Stimulated activated naive B cell treated with anti-CD40 and anti-IgM and Interleukin-4, amounts not matched to agents 10 μg/mL and 1 μg/mL and 100 μg/mL, for 72 hours (primary cell): ENCODE data around the gene YTHDF1.
"Not testable (repeated sequence)": the region's sequence is repeated elsewhere in the genome, so short reads cannot be mapped to it uniquely, and the experiment has no call there.

ENCODE experiments used
- ATAC-seq, 2 donors: fragments of 150-1000 bp; cut with Tn5 transposase; replicated peaks; 2 replicates each; pipeline ENCODE4 v1.10.0; 2021; ENCODE audit warnings: moderate library complexity in 1 of 2
- DNase-seq: peaks from one replicate; pipeline ENCODE4 v3.0.0; 2021
- H3K27ac Mint-ChIP-seq: one replicate; pipeline ENCODE4 v1.8.0; 2022; ENCODE audit warnings: mild to moderate bottlenecking, mixed read lengths
- H3K27me3 Mint-ChIP-seq, 2 donors: one replicate each; pipeline ENCODE4 v1.8.0; 2022; ENCODE audit warnings: mixed read lengths in 2 of 2
- H3K36me3 Mint-ChIP-seq, 2 donors: one replicate each; pipeline ENCODE4 v1.8.0; 2022; ENCODE audit warnings: mixed read lengths in 2 of 2, mild to moderate bottlenecking in 1 of 2
- H3K4me1 Mint-ChIP-seq, 2 donors: one replicate each; pipeline ENCODE4 v1.8.0; 2022; ENCODE audit warnings: mixed read lengths in 2 of 2, mild to moderate bottlenecking in 1 of 2
- H3K4me3 Mint-ChIP-seq, 2 donors: one replicate each; pipeline ENCODE4 v1.8.0; 2022; ENCODE audit warnings: mild to moderate bottlenecking in 2 of 2, mixed read lengths in 2 of 2, moderate library complexity in 1 of 2
- H3K9me3 Mint-ChIP-seq, 2 donors: one replicate each; pipeline ENCODE4 v1.8.0; 2022; ENCODE audit warnings: mixed read lengths in 2 of 2, mild to moderate bottlenecking in 1 of 2

YTHDF1 gene

DNA sequence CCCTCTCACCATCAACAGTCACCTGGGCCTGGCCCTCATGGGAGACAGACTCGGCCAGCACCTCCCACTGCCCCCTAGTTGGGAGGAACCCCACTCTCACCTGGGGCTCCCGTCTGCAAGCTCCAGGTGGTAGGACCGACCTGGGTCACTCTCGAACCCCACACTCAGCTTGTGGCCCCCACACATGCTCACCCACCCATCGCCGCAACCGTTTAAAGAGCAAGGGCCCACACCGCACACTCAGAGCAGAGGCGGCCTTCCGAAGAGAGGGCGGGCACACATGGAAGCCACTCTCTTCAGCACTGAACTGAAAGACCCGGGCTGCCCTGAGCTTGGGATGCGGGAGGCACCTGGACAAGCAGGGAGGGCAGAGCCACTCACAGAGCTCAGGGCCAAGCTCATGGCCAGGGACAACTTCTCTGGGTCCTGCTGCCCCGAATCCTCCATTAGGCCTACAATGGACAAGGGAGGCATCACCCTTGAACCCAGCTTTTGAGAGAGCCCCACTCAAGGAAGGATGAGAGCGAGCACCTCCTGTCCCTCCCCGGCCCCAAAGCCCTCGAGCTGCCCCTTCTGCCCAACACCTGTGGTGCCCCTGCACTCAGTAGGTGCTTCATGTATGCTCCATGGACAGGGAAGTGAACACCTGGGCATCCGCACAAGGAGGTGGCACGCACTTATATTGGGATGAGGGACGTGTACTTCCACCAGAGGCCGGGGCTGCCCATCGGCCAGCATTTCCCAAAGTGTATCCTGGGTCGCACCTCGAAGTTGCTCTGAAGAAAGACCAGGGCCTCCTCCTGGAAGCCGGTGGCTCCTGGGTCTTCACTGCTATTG, 50.4 kb downstream of the YTHDF1 start:
- DNase-seq (no peak), ATAC-seq (no peak)
- H3K4me1 Mint-ChIP-seq: no peaks in the 10 kb centered on the region
- H3K9me3 Mint-ChIP-seq: no peaks in the 10 kb centered on the region
- no peak overlapping the region for H3K4me3 Mint-ChIP-seq
- no peak overlapping the region for H3K27ac Mint-ChIP-seq
- H3K27me3 Mint-ChIP-seq: peaks cover 14 to 30% of the 10 kb centered on the region in 2 donors
- H3K36me3 Mint-ChIP-seq: no peaks in the 10 kb centered on the region

DNA sequence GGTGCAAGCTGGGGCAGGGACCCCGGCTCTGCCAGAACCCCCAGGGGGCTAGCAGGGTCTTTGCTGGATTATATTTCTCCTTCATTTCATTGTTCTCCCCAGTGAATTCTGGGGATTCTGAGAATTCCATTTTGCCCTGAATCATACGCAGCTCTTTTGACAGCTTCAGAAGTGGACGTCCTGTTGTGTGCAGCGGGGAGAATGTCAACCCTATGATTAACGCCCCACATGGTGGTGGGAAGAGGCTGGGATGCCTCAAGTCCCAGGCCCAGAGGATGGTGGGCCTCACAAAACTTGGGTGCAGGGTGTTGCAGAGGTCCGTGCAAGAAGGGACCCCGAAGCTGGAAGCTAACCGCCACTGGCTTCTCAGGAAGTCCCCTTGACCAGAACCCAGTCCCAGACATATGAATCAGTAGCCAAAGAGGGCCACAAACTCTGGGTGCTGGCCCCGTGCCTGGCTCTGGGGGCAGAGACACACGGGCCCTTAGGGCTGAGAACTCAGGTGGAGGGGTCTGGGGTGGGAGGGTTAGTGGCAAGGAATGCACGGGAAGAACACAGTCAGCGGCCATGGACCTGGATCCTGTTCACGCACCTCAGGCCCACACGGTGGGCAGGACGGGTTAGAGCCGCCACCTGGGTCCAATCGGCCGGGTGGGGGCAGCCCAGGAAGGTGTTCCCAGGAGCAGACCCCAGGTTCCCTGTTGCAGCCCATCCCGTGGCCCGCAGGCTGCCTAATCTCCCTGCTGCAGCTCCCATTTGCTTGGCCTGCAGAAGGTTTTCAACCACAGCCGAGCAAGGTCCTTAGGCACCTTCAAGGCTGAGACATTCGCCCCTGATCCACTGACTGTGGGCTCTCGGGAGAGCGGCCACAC, 51.2 kb downstream of the YTHDF1 start:
- ATAC-seq (no peak), DNase-seq (no peak)
- no peaks in the 10 kb centered on the region for H3K36me3 Mint-ChIP-seq
- no peaks in the 10 kb centered on the region for H3K9me3 Mint-ChIP-seq
- H3K4me3 Mint-ChIP-seq: no peak overlapping the region
- H3K27ac Mint-ChIP-seq: no peak overlapping the region
- peaks cover 8 to 22% of the 10 kb centered on the region in 2 donors for H3K27me3 Mint-ChIP-seq
- no peaks in the 10 kb centered on the region for H3K4me1 Mint-ChIP-seq

DNA sequence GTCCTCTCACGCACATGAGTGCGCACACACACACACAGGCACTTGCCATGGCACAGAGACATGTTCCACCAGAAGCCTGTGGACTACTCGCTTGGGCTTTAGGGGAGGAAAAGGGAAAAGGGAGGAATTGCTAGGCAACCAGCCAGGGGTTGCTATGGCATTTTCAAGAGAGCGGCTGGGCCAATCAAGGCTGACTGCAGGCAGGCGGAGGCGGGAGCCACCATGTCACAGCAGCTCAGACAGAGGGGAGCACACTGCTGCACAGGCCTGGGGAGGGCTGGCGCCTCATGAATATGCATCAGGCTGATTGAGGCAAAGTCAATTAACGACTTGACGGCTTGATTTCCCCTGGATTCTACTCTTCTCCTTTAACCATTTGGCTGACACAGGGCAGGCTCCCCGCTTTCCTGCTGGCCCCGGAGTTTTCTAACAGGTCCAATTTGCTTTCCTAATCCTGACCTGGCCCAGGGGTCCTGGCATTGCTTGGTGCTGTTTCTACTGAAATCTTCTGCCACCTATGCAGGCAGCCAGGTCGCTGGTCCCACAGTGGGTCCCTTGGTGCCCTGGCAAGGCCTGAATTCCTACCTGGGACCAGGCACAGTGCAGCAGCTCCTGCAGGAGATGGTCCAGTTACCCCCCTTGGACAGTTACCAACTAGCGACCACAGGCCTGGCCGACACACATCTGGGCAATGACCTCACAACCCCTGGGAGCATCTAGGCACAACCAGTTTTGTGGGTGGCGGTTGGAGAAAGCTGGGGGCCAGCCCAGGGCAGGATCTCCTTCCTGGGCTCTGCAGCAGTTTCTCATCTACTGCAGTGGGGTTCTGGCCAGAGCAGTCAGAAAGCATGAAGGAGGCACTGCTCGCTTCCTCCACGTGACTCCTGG, 52.1 kb downstream of the YTHDF1 start:
- no peak overlapping the region for H3K27ac Mint-ChIP-seq
- DNase-seq: no peak
- no peak for ATAC-seq
- peaks cover 9 to 14% of the 10 kb centered on the region in 2 donors for H3K27me3 Mint-ChIP-seq
- H3K4me3 Mint-ChIP-seq: no peak overlapping the region
- no peaks in the 10 kb centered on the region for H3K4me1 Mint-ChIP-seq
- no peaks in the 10 kb centered on the region for H3K9me3 Mint-ChIP-seq
- H3K36me3 Mint-ChIP-seq: no peaks in the 10 kb centered on the region

DNA sequence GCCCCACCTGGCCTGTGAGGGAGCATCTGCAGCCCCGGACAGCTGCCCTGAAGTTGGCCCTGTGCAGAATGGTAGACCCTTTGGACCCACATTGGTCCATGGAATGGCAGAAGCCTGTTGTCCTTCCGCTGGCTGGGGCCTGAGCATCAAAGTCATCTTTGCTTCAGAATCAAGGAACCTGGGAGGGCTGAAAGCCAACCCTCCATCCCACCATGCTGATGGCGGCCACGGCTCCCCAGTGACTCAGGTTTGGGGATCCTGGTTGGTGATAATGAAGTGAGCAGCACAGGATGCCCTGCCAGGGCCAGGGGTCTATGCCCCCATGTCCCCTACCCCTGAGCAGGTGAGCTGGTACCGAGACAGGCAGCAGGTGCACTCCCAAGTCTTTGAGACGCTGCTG, 52.8 kb downstream of the YTHDF1 start:
- DNase-seq (no peak), ATAC-seq (no peak)
- peaks cover 14% of the 10 kb centered on the region in 2 donors for H3K27me3 Mint-ChIP-seq
- no peak overlapping the region for H3K4me3 Mint-ChIP-seq
- H3K36me3 Mint-ChIP-seq: no peaks in the 10 kb centered on the region
- H3K27ac Mint-ChIP-seq: no peak overlapping the region
- H3K9me3 Mint-ChIP-seq: no peaks in the 10 kb centered on the region
- no peaks in the 10 kb centered on the region for H3K4me1 Mint-ChIP-seq

DNA sequence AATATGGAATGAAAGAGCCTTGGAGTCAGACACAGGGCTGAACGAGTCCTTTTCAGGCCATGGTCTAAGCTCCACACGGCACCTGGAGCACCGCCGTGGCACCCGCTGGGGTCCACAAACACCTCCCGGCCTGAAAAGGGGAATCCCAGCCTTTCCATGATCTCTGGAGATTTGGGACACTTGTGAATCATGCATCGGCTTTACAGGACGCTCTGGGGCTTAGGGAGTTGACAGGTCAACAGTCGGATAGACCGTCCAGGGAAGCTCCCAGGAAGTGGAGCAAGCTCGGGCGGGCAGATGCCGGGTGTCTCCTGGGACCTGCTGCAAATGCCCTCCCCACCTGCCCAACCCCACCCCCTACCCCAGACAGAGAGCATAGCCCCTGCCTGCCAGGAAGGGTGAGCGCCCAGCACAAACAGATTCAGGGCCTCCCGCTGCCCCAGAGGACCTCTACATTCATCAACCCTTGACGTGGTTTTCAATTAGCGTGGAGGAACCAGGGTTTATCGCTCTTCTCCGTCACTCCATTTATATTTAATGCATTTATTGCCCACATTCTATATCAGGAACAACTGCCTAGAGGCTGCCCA, 53.6 kb downstream of the YTHDF1 start:
- no peak for DNase-seq
- H3K36me3 Mint-ChIP-seq: no peaks in the 10 kb centered on the region
- ATAC-seq: no peak
- peaks cover 14 to 19% of the 10 kb centered on the region in 2 donors for H3K27me3 Mint-ChIP-seq
- H3K9me3 Mint-ChIP-seq: no peaks in the 10 kb centered on the region
- H3K27ac Mint-ChIP-seq: no peak overlapping the region
- no peak overlapping the region for H3K4me3 Mint-ChIP-seq
- H3K4me1 Mint-ChIP-seq: no peaks in the 10 kb centered on the region

DNA sequence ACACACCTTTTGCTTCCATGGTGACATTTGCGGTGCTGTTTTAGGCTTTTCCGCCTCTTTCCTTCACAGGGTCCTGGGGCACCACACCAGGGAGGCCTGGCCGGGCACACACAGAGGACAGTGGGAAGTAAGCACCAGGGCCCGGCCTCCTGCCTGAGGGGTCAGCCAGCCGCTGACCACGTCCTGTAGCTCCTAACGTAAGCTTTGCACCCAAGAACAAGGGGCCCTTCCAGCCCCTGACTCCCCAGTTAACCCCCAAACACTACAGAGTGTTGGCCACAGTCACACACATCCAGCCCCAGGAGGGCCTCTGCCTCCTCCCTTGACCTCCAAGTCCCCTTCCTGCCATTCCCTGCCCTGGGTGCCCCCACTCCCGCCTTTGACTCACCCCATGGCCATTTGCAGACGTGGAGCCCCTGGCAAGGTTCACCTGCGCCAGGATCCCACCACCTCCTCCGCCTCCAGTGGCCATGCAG, 54.7 kb downstream of the YTHDF1 start:
- H3K27ac Mint-ChIP-seq: no peak overlapping the region
- no peaks in the 10 kb centered on the region for H3K36me3 Mint-ChIP-seq
- no peaks in the 10 kb centered on the region for H3K9me3 Mint-ChIP-seq
- H3K27me3 Mint-ChIP-seq: peaks cover 19 to 20% of the 10 kb centered on the region in 2 donors
- no peak for ATAC-seq
- H3K4me3 Mint-ChIP-seq: no peak overlapping the region
- no peak for DNase-seq
- no peaks in the 10 kb centered on the region for H3K4me1 Mint-ChIP-seq

DNA sequence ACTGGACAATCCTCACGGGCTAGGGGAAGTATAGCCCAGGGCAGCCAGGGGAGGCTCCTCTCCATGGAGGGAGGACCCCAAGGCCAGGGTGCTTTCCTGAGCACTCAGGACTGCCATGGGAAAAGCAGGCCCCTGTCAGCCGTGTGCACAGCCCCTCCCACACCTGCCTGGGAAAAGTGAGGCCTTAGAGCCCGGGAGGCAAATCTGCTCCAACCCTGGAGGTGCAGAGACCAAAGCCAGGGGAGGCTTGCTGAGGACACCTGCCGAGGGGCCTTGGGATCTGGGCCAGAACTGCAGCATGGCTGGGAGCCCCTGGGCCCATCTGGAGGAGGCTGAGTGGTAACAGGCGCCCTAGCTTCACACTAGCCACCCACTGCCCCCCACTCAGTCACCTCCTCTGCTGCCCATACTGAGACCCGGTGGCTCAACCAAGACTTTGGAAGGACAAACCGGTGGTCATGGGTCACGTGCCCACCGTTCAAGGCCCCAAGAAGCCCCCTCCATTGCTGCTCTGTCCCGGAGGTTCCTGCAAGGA, 55.2 kb downstream of the YTHDF1 start:
- H3K4me1 Mint-ChIP-seq: no peaks in the 10 kb centered on the region
- DNase-seq: no peak
- no peaks in the 10 kb centered on the region for H3K36me3 Mint-ChIP-seq
- peaks cover 23% of the 10 kb centered on the region in 2 donors for H3K27me3 Mint-ChIP-seq
- ATAC-seq: no peak
- H3K9me3 Mint-ChIP-seq: no peaks in the 10 kb centered on the region
- H3K4me3 Mint-ChIP-seq: no peak overlapping the region
- H3K27ac Mint-ChIP-seq: no peak overlapping the region

DNA sequence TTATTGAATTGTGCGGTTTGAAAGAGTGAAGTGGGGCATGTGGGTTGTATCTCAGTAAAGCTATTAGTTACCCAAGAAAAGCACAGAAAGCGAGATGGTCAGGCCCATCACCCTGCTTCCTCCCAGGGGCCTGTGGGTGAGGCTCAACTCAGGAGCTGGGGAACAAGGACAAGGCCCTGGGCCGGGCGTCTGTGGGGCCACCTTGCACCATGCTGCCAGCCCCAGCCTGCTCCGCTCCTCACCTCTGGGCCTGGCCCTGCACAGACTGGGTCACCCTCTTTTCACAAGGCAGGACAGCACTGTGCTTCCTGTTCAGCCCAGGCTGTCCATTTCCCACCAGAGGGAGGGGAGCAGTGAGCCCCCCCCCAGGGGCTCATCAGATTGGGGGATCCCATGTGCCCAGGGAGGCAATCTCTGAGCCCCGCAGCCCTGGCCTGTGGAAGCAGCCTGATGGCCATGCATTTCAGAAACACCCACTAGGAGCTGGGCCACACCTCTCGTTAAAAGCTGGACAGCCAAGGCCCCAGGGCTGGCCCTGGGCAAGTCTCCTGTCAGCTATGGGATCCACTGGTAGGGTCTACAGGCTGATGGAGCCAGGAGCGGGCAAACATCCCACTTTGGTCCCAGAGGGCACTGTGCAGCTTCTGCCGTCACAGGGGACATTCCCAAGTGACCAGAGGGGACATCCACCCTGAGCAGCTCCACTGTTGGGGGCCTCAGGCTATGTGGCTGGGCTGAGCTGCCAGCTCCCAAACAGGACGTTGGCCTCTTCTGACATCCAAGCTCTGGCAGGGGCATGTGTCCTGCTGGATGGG, 55.9 kb downstream of the YTHDF1 start:
- H3K9me3 Mint-ChIP-seq: no peaks in the 10 kb centered on the region
- H3K4me1 Mint-ChIP-seq: no peaks in the 10 kb centered on the region
- H3K36me3 Mint-ChIP-seq: no peaks in the 10 kb centered on the region
- no peak for DNase-seq
- no peak overlapping the region for H3K4me3 Mint-ChIP-seq
- no peak overlapping the region for H3K27ac Mint-ChIP-seq
- ATAC-seq: no peak
- peaks cover 28% of the 10 kb centered on the region in 2 donors for H3K27me3 Mint-ChIP-seq

DNA sequence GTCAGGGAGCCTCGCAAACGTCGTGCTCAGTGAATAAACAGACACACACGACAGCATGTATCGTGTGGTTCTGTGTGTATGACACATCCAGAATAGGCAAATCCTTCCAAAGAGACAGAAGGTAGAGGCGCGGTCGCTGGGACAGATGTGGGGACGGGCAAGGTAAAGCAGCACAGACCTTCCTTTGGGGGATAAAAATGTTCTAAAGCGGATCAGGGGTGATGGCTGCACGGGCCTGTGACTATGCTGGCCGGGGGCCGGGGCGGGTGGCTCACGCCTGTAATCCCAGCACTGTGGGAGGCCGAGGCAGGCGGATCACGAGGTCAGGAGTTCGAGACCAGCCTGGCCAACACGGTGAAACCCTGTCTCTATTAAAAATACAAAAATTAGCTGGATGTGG, 56.7 kb downstream of the YTHDF1 start:
- not testable (repeated sequence) for ATAC-seq, H3K4me1 Mint-ChIP-seq, H3K9me3 Mint-ChIP-seq, H3K36me3 Mint-ChIP-seq, H3K27ac Mint-ChIP-seq, H3K4me3 Mint-ChIP-seq, DNase-seq
- H3K27me3 Mint-ChIP-seq: peaks cover 30 to 32% of the 10 kb centered on the region in 2 donors

DNA sequence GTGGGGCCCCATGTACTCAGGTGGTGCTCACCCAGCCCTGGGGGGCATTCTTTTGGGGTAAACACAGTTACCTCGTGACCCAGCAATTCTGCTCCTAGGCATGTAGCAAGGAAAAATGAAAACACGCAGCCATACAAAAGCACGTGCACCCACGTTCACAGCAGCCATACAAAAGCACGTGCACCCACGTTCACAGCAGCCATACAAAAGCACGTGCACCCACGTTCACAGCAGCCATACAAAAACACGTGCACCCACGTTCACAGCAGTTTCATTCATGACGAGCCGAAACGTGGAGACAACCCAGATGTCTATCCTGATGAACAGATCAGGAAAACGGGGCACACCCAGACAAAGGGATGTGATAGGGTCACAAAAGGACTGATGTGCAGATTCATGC, 57.1 kb downstream of the YTHDF1 start:
- Mint-ChIP-seq H3K4me1 (no peaks in the 10 kb centered on the region), H3K36me3 (no peaks in the 10 kb centered on the region), H3K27me3 (peaks cover 34 to 36% of the 10 kb centered on the region in 2 donors), H3K27ac (no peak overlapping the region), H3K9me3 (no peaks in the 10 kb centered on the region), H3K4me3 (no peak overlapping the region)
- ATAC-seq: no peak
- no peak for DNase-seq

DNA sequence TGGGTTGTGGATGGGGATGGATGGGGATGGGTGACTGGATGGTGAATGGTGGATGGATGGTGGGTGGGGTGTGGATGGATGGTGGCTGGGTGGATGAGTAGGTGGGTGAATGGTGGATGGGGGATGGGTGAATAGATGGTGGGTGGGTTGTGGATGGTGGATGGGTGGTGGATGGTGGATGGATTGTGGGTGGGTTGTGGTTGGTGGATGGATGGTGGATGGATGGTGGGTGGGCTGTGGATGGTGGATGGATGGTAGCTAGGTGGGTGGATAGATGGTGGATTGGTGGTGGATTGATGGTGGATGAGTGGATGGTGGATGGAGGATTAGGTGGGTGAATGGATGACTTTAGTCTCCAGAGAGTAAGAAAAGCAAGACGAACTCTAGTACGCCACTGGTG, 57.6 kb downstream of the YTHDF1 start:
- Mint-ChIP-seq H3K4me3 (no peak overlapping the region), H3K9me3 (no peaks in the 10 kb centered on the region), H3K27ac (no peak overlapping the region), H3K36me3 (no peaks in the 10 kb centered on the region), H3K4me1 (no peaks in the 10 kb centered on the region), H3K27me3 (peaks cover 31 to 36% of the 10 kb centered on the region in 2 donors)
- no peak for ATAC-seq
- no peak for DNase-seq

DNA sequence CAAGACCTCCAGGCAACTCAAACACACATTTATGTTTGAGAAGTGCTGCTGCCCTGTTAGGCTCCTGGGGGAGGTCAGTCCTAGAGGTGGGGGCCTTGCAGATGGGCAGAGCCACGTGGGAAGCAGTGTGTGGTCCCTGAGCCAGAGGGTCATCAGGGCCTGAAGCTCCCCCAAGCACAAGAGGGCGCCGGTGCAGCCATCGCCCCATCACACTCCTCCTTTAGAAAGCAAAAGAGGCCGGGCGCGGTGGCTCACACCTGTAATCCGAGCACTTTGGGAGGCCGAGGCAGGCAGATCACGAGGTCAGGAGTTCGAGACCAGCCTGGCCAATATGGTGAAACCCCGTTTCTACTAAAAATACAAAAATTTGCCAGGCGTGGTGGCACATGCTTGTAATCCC, 58.5 kb downstream of the YTHDF1 start:
- not testable (repeated sequence) for H3K36me3 Mint-ChIP-seq, DNase-seq, H3K4me3 Mint-ChIP-seq, H3K4me1 Mint-ChIP-seq, ATAC-seq, H3K9me3 Mint-ChIP-seq, H3K27ac Mint-ChIP-seq
- peaks cover 31 to 40% of the 10 kb centered on the region in 2 donors for H3K27me3 Mint-ChIP-seq

DNA sequence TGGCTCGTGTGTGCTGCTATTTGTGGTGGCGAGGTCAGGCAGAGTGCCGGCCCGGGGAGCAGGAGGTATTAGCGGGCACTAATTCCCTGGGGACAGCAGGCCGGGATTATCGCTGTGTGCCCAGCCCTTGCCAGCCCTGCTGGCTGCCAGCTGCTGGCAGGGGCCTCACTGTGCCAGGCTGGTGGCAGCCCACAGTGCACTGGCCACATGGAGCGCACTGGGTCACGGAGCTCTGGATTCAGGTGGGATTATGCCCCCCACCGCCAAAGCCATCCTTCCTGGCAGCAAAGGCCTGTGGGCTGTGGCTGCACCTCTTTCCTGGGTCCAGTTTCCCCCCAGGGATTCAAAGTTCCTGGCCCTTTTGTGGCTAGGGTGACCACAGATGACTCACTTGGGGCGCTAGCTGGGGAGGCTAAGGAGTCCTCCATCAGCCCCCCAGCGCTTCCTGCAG, 59.7 kb downstream of the YTHDF1 start:
- Mint-ChIP-seq H3K27me3 (peaks cover 36 to 40% of the 10 kb centered on the region in 2 donors), H3K36me3 (no peaks in the 10 kb centered on the region), H3K9me3 (no peaks in the 10 kb centered on the region), H3K27ac (no peak overlapping the region), H3K4me1 (no peaks in the 10 kb centered on the region), H3K4me3 (no peak overlapping the region)
- ATAC-seq (no peak), DNase-seq (no peak)
